A549 (cell line): Measurements from ENCODE around the gene CCDC14. TPM values are rescaled to one million over a fixed set of nuclear protein-coding genes. Genes with fewer than 3 reads are reported as not detected.
A peak's percentile ranks its signal among the peaks of the same experiment; 100 is the strongest.
"Not testable (repeated sequence)": the region's sequence is repeated elsewhere in the genome, so short reads cannot be mapped to it uniquely, and the experiment has no call there.

ENCODE experiments used
- ATAC-seq, 2 experiments: fragments of 200-7000 bp in 1 of 2; fragments of >200 bp in 1 of 2; cut with Nextera tagmentation in 1 of 2; cut with Tn5 transposase in 1 of 2; 3 replicates each; pipeline versions ENCODE4 v1.8.0 to v1.9.1; 2018 to 2020; ENCODE audit warnings: mild to moderate bottlenecking in 1 of 2, moderate library complexity in 1 of 2
- CTCF ChIA-PET: fragments of 300-600 bp; sonication (Branson Sonifier 250); formaldehyde crosslinking; extraction: SDS; loops from one replicate; lab custom pipeline; 2021; ENCODE audit warnings: antibody characterized with exemption, inconsistent platforms; lab: Yijun Ruan, JAX
- POLR2A ChIA-PET: fragments of 350-600 bp; formaldehyde crosslinking; extraction: SDS; loops from one replicate; lab custom pipeline; 2021; ENCODE audit warnings: antibody characterized with exemption, inconsistent platforms; lab: Yijun Ruan, JAX
- DNase-seq, 2 experiments: peaks; one replicate each; pipeline versions ENCODE4 v3.0.0 to v3.0.0-alpha.2; 2011 to 2016; ENCODE audit warnings: low read depth in 1 of 2, low spot score in 1 of 2
- FAIRE-seq: peaks from 2 replicates; lab custom pipeline; 2011; peaks lifted over from hg19 to GRCh38; lab: Jason Lieb, UNC
- H3K27ac ChIP-seq, 2 experiments: fragments of >200 bp; sonication (Bioruptor Twin); formaldehyde crosslinking; 3 replicates each; pipeline ENCODE4 v1.5.1; 2016 to 2017
- H3K4me1 ChIP-seq: fragments of >200 bp; sonication (Bioruptor Twin); formaldehyde crosslinking; 3 replicates; pipeline ENCODE4 v1.6.1; 2016
- H3K4me2 ChIP-seq: fragments of >200 bp; sonication (Bioruptor Twin); formaldehyde crosslinking; 3 replicates; pipeline ENCODE4 v1.6.1; 2016
- H3K4me3 ChIP-seq: fragments of >200 bp; sonication (Bioruptor Twin); formaldehyde crosslinking; 3 replicates; pipeline ENCODE4 v1.5.1; 2016
- H3K9me3 ChIP-seq: fragments of >200 bp; sonication (Bioruptor Twin); formaldehyde crosslinking; 3 replicates; pipeline ENCODE4 v1.6.1; 2016
- CBX8 ChIP-seq: fragments of 200-600 bp; sonication (generic); IDR thresholded peaks from 2 replicates; pipeline ENCODE4 v1.6.1; 2016
- CHD4 ChIP-seq: fragments of 200-600 bp; sonication (generic); IDR thresholded peaks from 2 replicates; pipeline ENCODE4 v1.6.1; 2016; ENCODE audit warnings: antibody characterized with exemption, mild to moderate bottlenecking, borderline replicate concordance
- CTCF ChIP-seq: fragments of >200 bp; sonication (Bioruptor Twin); formaldehyde crosslinking; IDR thresholded peaks from 3 replicates; pipeline ENCODE4 v1.5.1; 2016
- MAFK ChIP-seq: fragments of 450-650 bp; IDR thresholded peaks from 2 replicates; pipeline ENCODE4 v1.6.1; 2014; ENCODE audit not compliant: partially characterized antibody
- MAX ChIP-seq: IDR thresholded peaks from 2 replicates; pipeline ENCODE4 v1.6.1; 2012
- NFE2L2 ChIP-seq: fragments of 150-350 bp; conservative IDR thresholded peaks from 2 replicates; pipeline ENCODE4 v1.6.1; 2014; ENCODE audit warnings: low read length
- RAD21 ChIP-seq, 2 experiments: fragments of >200 bp in 1 of 2; sonication (Bioruptor Twin) in 1 of 2; formaldehyde crosslinking in 1 of 2; IDR thresholded peaks in 1 of 2; conservative IDR thresholded peaks in 1 of 2; 2 replicates in 1 of 2; 3 replicates in 1 of 2; pipeline ENCODE4 v1.6.1; 2012 to 2018; ENCODE audit warnings: inconsistent platforms in 1 of 2
- SMC3 ChIP-seq: fragments of >200 bp; sonication (Bioruptor Twin); formaldehyde crosslinking; IDR thresholded peaks from 3 replicates; pipeline ENCODE4 v1.6.1; 2018; ENCODE audit warnings: inconsistent platforms
- WGBS: methylation state at CpG from one replicate; pipeline ENCODE4 v1.1.6; 2017; ENCODE audit errors: missing lambda C conversion rate; 5-methylcytosine and 5-hydroxymethylcytosine counted together
- polyA plus RNA-seq, 4 experiments: library from polyadenylated mRNA; depleted of rRNA in 3 of 4; stranded (reverse); fragments of >200 nt; fragmentation: RNase III in 1 of 4; extraction: RNeasy Plus Mini Kit Qiagen cat#74134 plus additional on column Dnase treatment in 1 of 4; gene quantifications; 2 replicates in 3 of 4; 3 replicates in 1 of 4; pipeline ENCODE4 v1.2.3, GENCODE V29; 2011 to 2017

The CCDC14 gene
- polyA plus RNA-seq, 2 of the 4 experiments (the other 2 are of a cell fraction): 29.3 to 71.4 TPM

GRCh38 chr3:123984350-123984749 is 23.3 kb upstream of the CCDC14 start (continued):
- TF ChIP-seq SMC3 (no peak), CHD4 (no peak)

GRCh38 chr3:123981317-123981716 is 20.3 kb upstream of the CCDC14 start:
- H3K4me2 ChIP-seq, FAIRE-seq, DNase-seq, POLR2A ChIA-PET, H3K4me3 ChIP-seq, ATAC-seq, H3K4me1 ChIP-seq, H3K27ac ChIP-seq: not testable (repeated sequence)
- TF ChIP-seq CBX8: peak; percentile 65; the same call in 1 of the 2 replicates
- CTCF ChIA-PET: interaction anchor here (1.7 to 1.8 kb wide), 3 partner anchors 9 to 329 kb away, joined by 4 to 9 read pairs (median 6); no protein-coding TSS in a partner anchor
- 38% methylated on average over 4 of the region's 4 CpGs for WGBS
- H3K9me3 ChIP-seq: peaks cover 18% of the 10 kb centered on the region

GRCh38 chr3:123980539-123980938 is 19.5 kb upstream of the CCDC14 start:
- WGBS: 45% methylated on average over 4 of the region's 4 CpGs
- DNase-seq (no peak), ATAC-seq (no peak), FAIRE-seq (no peak)
- peaks cover 18% of the 10 kb centered on the region for H3K9me3 ChIP-seq
- ChIA-PET POLR2A (no interaction called here), CTCF (interaction anchor here (0.9 to 1.8 kb wide), 6 partner anchors 8 to 338 kb away, joined by 3 to 9 read pairs (median 4); no protein-coding TSS in a partner anchor)
- TF ChIP-seq NFE2L2 (no peak), MAFK (peak; percentile 42)
- H3K4me3 ChIP-seq: peak overlapping the region; percentile 46; the same call in 2 of the 3 replicates
- H3K4me2 ChIP-seq: peak overlapping the region; percentile 85
- no peaks in the 10 kb centered on the region; the same call in 2 of the 3 replicates for H3K4me1 ChIP-seq
- no peak overlapping the region for H3K27ac ChIP-seq

GRCh38 chr3:123979525-123980501 is 18.8 kb upstream of the CCDC14 start:
- FAIRE-seq, H3K4me1 ChIP-seq, POLR2A ChIA-PET: not testable (repeated sequence)
- H3K4me3 ChIP-seq: peak overlapping the region; percentile 46
- CTCF ChIA-PET: interaction anchor here (0.9 to 1.8 kb wide), 6 partner anchors 8 to 338 kb away, joined by 3 to 9 read pairs (median 4); no protein-coding TSS in a partner anchor
- peak; percentile 38 to 44 for DNase-seq
- peak overlapping the region in 1 of 2 experiments; percentile 12; a peak in 2 of 6 replicates for H3K27ac ChIP-seq
- peak overlapping the region; percentile 85 for H3K4me2 ChIP-seq
- H3K9me3 ChIP-seq: peaks cover 18% of the 10 kb centered on the region
- 0 out of 2 replicates have a peak, but pooled peaks have one; percentile 38 for TF ChIP-seq CBX8
- peak; percentile 51 for TF ChIP-seq SMC3
- TF ChIP-seq MAX: 0 out of 2 replicates have a peak, but pooled peaks have one; percentile 24
- peak; percentile 64 for TF ChIP-seq CTCF
- TF ChIP-seq RAD21 (conservative IDR thresholded peaks at IDR 0.05 in 1 of 2, IDR thresholded peaks at IDR 0.05 in 1 of 2): peak; percentile 56
- ATAC-seq: peak; percentile 91 to 98
- 10% methylated on average over 27 of the region's 29 CpGs for WGBS

- CTCF ChIA-PET: interaction anchor here (1.9 kb wide), 1 partner anchor 324 kb away, joined by 8 read pairs; no protein-coding TSS in a partner anchor
- FAIRE-seq, H3K4me1 ChIP-seq, H3K9me3 ChIP-seq, ATAC-seq, DNase-seq, H3K27ac ChIP-seq, H3K4me2 ChIP-seq, POLR2A ChIA-PET, H3K4me3 ChIP-seq: not testable (repeated sequence)
- WGBS: 92% methylated on average over 7 of the region's 7 CpGs
These were observed 15.9 kb upstream of the CCDC14 start for GRCh38 chr3:123976904-123977303.

- H3K27ac ChIP-seq, H3K4me3 ChIP-seq, H3K9me3 ChIP-seq, DNase-seq, ATAC-seq, H3K4me2 ChIP-seq, POLR2A ChIA-PET, H3K4me1 ChIP-seq, FAIRE-seq: not testable (repeated sequence)
- WGBS: 22% methylated on average over 4 of the region's 4 CpGs
- CTCF ChIA-PET: interaction anchor here (1.9 kb wide), 1 partner anchor 324 kb away, joined by 8 read pairs; no protein-coding TSS in a partner anchor
These were observed 15.3 kb upstream of the CCDC14 start for GRCh38 chr3:123976181-123976898.

- POLR2A ChIA-PET, FAIRE-seq, H3K4me3 ChIP-seq, ATAC-seq, CTCF ChIA-PET, H3K4me2 ChIP-seq, H3K9me3 ChIP-seq, H3K4me1 ChIP-seq, H3K27ac ChIP-seq, DNase-seq: not testable (repeated sequence)
- WGBS: 82% methylated on average over 5 of the region's 7 CpGs
These were observed 14.0 kb upstream of the CCDC14 start for GRCh38 chr3:123975030-123975429.
